ENCODE measurements around the gene GALNT13.
"Not testable (repeated sequence)": the region's sequence is repeated elsewhere in the genome, so short reads cannot be mapped to it uniquely, and the experiment has no call there.

GALNT13 gene

DNA sequence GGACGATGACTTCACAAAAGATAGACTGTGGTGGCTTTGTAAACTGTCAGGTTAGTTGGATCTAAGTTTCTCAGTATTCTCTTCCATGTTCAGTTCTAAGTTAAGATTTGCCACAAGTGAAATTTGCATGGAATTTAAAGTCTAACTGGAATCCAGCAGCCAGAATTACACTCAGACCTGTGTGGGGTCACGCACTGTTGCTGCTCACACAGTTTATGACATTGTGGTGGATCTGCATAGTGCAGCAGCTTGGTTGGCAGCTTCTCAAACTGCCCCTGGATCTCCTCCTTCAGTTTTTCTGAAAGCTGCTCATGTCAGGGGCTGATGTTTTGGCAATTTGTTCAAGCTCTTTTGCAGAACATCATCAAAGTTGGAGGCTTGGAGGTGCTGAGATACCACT lies 598.7 kb downstream of the GALNT13 start:
- no peak overlapping the region for H3K9ac ChIP-seq (ENCODE audit: low read length in 5 of 5)
- peaks cover 0 to 3% (median 0%) of the 10 kb centered on the region in 5 donors for H3K9me3 ChIP-seq (ENCODE audit: control insufficient read depth in 5 of 5, low read length in 5 of 5)
- no peaks in the 10 kb centered on the region for H3K36me3 ChIP-seq (ENCODE audit: control insufficient read depth in 5 of 5, insufficient read depth in 5 of 5, low read length in 5 of 5)
- no peak overlapping the region for H3K27ac ChIP-seq (ENCODE audit: low read depth, low read length)
- H3K4me1 ChIP-seq (ENCODE audit: control insufficient read depth in 5 of 5, insufficient read depth in 5 of 5, low read length in 5 of 5), result no peaks in the 10 kb centered on the region
- H3K27me3 ChIP-seq (ENCODE audit: control insufficient read depth in 5 of 5, insufficient read depth in 4 of 5, low read length in 5 of 5), result no peaks in the 10 kb centered on the region
- no peak overlapping the region for H3K4me3 ChIP-seq (ENCODE audit: low read depth in 1 of 5, low read length in 5 of 5)

DNA sequence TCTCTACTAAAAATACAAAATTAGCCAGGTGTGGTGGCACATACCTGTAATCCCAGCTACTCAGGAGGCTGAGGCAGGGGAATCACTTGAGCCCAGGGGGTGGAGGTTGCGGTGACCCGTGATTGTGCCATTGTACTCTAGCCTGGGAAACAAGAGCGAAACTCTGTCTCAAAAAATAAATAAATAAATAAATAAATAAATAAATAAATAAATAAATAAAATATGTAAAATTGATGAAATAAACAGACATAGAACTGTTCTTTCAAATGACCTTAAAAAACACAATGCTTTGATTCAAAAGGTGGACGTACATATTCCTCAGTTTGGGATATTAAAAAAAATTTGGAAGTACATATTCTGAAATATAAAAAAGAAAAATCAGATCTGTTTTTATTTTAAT lies 599.8 kb downstream of the GALNT13 start:
- H3K4me3 ChIP-seq (ENCODE audit: low read depth in 1 of 5, low read length in 5 of 5), result not testable (repeated sequence)

GRCh38 chr2:154477319-154477718 lies 605.6 kb downstream of the GALNT13 start:
- Histone ChIP-seq H3K27ac (ENCODE audit: low read depth, low read length) (no peak overlapping the region), H3K9me3 (ENCODE audit: control insufficient read depth in 5 of 5, low read length in 5 of 5) (no peaks in the 10 kb centered on the region), H3K4me3 (ENCODE audit: low read depth in 1 of 5, low read length in 5 of 5) (no peak overlapping the region), H3K27me3 (ENCODE audit: control insufficient read depth in 5 of 5, insufficient read depth in 4 of 5, low read length in 5 of 5) (no peaks in the 10 kb centered on the region), H3K9ac (ENCODE audit: low read length in 5 of 5) (no peak overlapping the region), H3K4me1 (ENCODE audit: control insufficient read depth in 5 of 5, insufficient read depth in 5 of 5, low read length in 5 of 5) (no peaks in the 10 kb centered on the region), H3K36me3 (ENCODE audit: control insufficient read depth in 5 of 5, insufficient read depth in 5 of 5, low read length in 5 of 5) (no peaks in the 10 kb centered on the region)

More for the DNA sequence above, 599.8 kb downstream of the GALNT13 start:
- H3K9ac ChIP-seq (ENCODE audit: low read length in 5 of 5); H3K36me3 ChIP-seq (ENCODE audit: control insufficient read depth in 5 of 5, insufficient read depth in 5 of 5, low read length in 5 of 5); H3K27ac ChIP-seq (ENCODE audit: low read depth, low read length); H3K27me3 ChIP-seq (ENCODE audit: control insufficient read depth in 5 of 5, insufficient read depth in 4 of 5, low read length in 5 of 5); H3K9me3 ChIP-seq (ENCODE audit: control insufficient read depth in 5 of 5, low read length in 5 of 5); H3K4me1 ChIP-seq (ENCODE audit: control insufficient read depth in 5 of 5, insufficient read depth in 5 of 5, low read length in 5 of 5): not testable (repeated sequence)

GRCh38 chr2:154480521-154480920 lies 608.8 kb downstream of the GALNT13 start:
- Histone ChIP-seq H3K27me3 (ENCODE audit: control insufficient read depth in 5 of 5, insufficient read depth in 4 of 5, low read length in 5 of 5) (no peaks in the 10 kb centered on the region), H3K9ac (ENCODE audit: low read length in 5 of 5) (no peak overlapping the region), H3K4me3 (ENCODE audit: low read depth in 1 of 5, low read length in 5 of 5) (no peak overlapping the region), H3K27ac (ENCODE audit: low read depth, low read length) (no peak overlapping the region), H3K9me3 (ENCODE audit: control insufficient read depth in 5 of 5, low read length in 5 of 5) (no peaks in the 10 kb centered on the region), H3K36me3 (ENCODE audit: control insufficient read depth in 5 of 5, insufficient read depth in 5 of 5, low read length in 5 of 5) (no peaks in the 10 kb centered on the region), H3K4me1 (ENCODE audit: control insufficient read depth in 5 of 5, insufficient read depth in 5 of 5, low read length in 5 of 5) (no peaks in the 10 kb centered on the region)

- Histone ChIP-seq H3K27ac (ENCODE audit: low read depth, low read length) (no peak overlapping the region), H3K9ac (ENCODE audit: low read length in 5 of 5) (no peak overlapping the region), H3K36me3 (ENCODE audit: control insufficient read depth in 5 of 5, insufficient read depth in 5 of 5, low read length in 5 of 5) (no peaks in the 10 kb centered on the region), H3K4me1 (ENCODE audit: control insufficient read depth in 5 of 5, insufficient read depth in 5 of 5, low read length in 5 of 5) (peaks cover 0 to 1% (median 0%) of the 10 kb centered on the region in 5 donors), H3K4me3 (ENCODE audit: low read depth in 1 of 5, low read length in 5 of 5) (no peak overlapping the region), H3K27me3 (ENCODE audit: control insufficient read depth in 5 of 5, insufficient read depth in 4 of 5, low read length in 5 of 5) (no peaks in the 10 kb centered on the region), H3K9me3 (ENCODE audit: control insufficient read depth in 5 of 5, low read length in 5 of 5) (no peaks in the 10 kb centered on the region)
Observed at GRCh38 chr2:154481336-154481735, 609.6 kb downstream of the GALNT13 start.

GRCh38 chr2:154484338-154485099 lies 612.8 kb downstream of the GALNT13 start:
- Histone ChIP-seq H3K4me3 (ENCODE audit: low read depth in 1 of 5, low read length in 5 of 5) (no peak overlapping the region), H3K9ac (ENCODE audit: low read length in 5 of 5) (no peak overlapping the region), H3K36me3 (ENCODE audit: control insufficient read depth in 5 of 5, insufficient read depth in 5 of 5, low read length in 5 of 5) (no peaks in the 10 kb centered on the region), H3K4me1 (ENCODE audit: control insufficient read depth in 5 of 5, insufficient read depth in 5 of 5, low read length in 5 of 5) (peaks cover 0 to 9% (median 0%) of the 10 kb centered on the region in 5 donors), H3K27me3 (ENCODE audit: control insufficient read depth in 5 of 5, insufficient read depth in 4 of 5, low read length in 5 of 5) (no peaks in the 10 kb centered on the region), H3K27ac (ENCODE audit: low read depth, low read length) (no peak overlapping the region), H3K9me3 (ENCODE audit: control insufficient read depth in 5 of 5, low read length in 5 of 5) (no peaks in the 10 kb centered on the region)

- Histone ChIP-seq H3K9ac (ENCODE audit: low read length in 5 of 5) (no peak overlapping the region), H3K4me3 (ENCODE audit: low read depth in 1 of 5, low read length in 5 of 5) (no peak overlapping the region)
Observed at GRCh38 chr2:154488801-154489200, 617.1 kb downstream of the GALNT13 start.

DNA sequence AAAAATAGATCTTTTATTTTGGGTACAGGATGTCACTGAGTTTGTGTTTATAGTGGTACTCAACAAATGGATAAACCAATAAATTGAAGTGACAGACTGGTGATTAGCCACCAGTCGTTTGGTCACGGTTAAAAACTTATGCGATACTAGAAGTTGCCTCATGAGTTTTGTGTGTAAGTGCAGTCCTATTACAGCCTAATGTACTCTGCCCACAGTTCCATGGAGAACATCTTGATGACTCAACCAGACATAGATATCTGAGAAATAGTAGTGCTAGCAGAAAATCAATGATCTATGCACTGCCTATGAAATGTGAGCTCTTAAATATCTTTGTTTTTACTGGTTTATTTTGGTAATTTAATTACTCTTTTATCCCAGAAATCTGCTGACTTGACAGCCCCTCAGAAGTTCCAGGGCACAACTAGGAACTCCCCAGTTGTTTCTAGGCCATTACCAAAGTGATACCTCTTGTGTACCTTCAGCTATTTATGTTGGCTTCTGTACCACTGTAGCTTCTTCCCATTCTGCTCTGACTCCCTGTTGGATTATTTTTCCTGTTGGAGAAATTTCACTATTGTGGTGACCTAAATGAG lies 617.6 kb downstream of the GALNT13 start:
- Histone ChIP-seq H3K27me3 (ENCODE audit: control insufficient read depth in 5 of 5, insufficient read depth in 4 of 5, low read length in 5 of 5) (no peaks in the 10 kb centered on the region), H3K9ac (ENCODE audit: low read length in 5 of 5) (no peak overlapping the region), H3K36me3 (ENCODE audit: control insufficient read depth in 5 of 5, insufficient read depth in 5 of 5, low read length in 5 of 5) (no peaks in the 10 kb centered on the region), H3K4me3 (ENCODE audit: low read depth in 1 of 5, low read length in 5 of 5) (no peak overlapping the region), H3K9me3 (ENCODE audit: control insufficient read depth in 5 of 5, low read length in 5 of 5) (no peaks in the 10 kb centered on the region), H3K4me1 (ENCODE audit: control insufficient read depth in 5 of 5, insufficient read depth in 5 of 5, low read length in 5 of 5) (peaks cover 0 to 9% (median 0%) of the 10 kb centered on the region in 5 donors), H3K27ac (ENCODE audit: low read depth, low read length) (no peak overlapping the region)

More at GRCh38 chr2:154488801-154489200, 617.1 kb downstream of the GALNT13 start:
- H3K27me3 ChIP-seq (ENCODE audit: control insufficient read depth in 5 of 5, insufficient read depth in 4 of 5, low read length in 5 of 5), result no peaks in the 10 kb centered on the region
- H3K36me3 ChIP-seq (ENCODE audit: control insufficient read depth in 5 of 5, insufficient read depth in 5 of 5, low read length in 5 of 5), result no peaks in the 10 kb centered on the region
- no peak overlapping the region for H3K27ac ChIP-seq (ENCODE audit: low read depth, low read length)
- no peaks in the 10 kb centered on the region for H3K9me3 ChIP-seq (ENCODE audit: control insufficient read depth in 5 of 5, low read length in 5 of 5)
- H3K4me1 ChIP-seq (ENCODE audit: control insufficient read depth in 5 of 5, insufficient read depth in 5 of 5, low read length in 5 of 5), result peaks cover 0 to 9% (median 0%) of the 10 kb centered on the region in 5 donors

DNA sequence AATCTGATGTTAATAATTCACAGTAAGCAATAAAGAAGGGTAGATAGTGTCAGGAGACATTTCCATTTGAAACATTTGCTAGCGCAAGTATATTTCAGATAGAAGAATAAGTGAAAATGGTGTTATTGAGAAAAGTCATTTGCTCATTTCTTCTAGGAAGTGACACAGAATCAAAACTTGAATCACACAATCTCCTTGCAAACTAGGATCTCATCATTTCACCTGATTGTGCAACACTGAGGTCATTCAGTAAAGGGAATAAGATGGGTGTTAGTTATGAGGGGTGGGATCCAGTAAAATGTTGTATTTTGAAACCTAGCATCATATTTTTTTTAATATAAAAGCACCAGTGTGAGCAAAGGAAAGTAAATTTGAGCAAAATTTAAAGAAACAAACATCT lies 618.8 kb downstream of the GALNT13 start:
- H3K4me1 ChIP-seq (ENCODE audit: control insufficient read depth in 5 of 5, insufficient read depth in 5 of 5, low read length in 5 of 5), result peaks cover 0 to 9% (median 0%) of the 10 kb centered on the region in 5 donors
- no peak overlapping the region for H3K9ac ChIP-seq (ENCODE audit: low read length in 5 of 5)
- no peak overlapping the region for H3K4me3 ChIP-seq (ENCODE audit: low read depth in 1 of 5, low read length in 5 of 5)
- H3K27me3 ChIP-seq (ENCODE audit: control insufficient read depth in 5 of 5, insufficient read depth in 4 of 5, low read length in 5 of 5), result no peaks in the 10 kb centered on the region
- H3K36me3 ChIP-seq (ENCODE audit: control insufficient read depth in 5 of 5, insufficient read depth in 5 of 5, low read length in 5 of 5), result no peaks in the 10 kb centered on the region
- H3K27ac ChIP-seq (ENCODE audit: low read depth, low read length), result no peak overlapping the region
- H3K9me3 ChIP-seq (ENCODE audit: control insufficient read depth in 5 of 5, low read length in 5 of 5), result no peaks in the 10 kb centered on the region

- Histone ChIP-seq H3K27me3 (ENCODE audit: control insufficient read depth in 5 of 5, insufficient read depth in 4 of 5, low read length in 5 of 5) (no peaks in the 10 kb centered on the region), H3K4me1 (ENCODE audit: control insufficient read depth in 5 of 5, insufficient read depth in 5 of 5, low read length in 5 of 5) (no peaks in the 10 kb centered on the region), H3K27ac (ENCODE audit: low read depth, low read length) (no peak overlapping the region), H3K9ac (ENCODE audit: low read length in 5 of 5) (no peak overlapping the region), H3K9me3 (ENCODE audit: control insufficient read depth in 5 of 5, low read length in 5 of 5) (no peaks in the 10 kb centered on the region), H3K4me3 (ENCODE audit: low read depth in 1 of 5, low read length in 5 of 5) (no peak overlapping the region), H3K36me3 (ENCODE audit: control insufficient read depth in 5 of 5, insufficient read depth in 5 of 5, low read length in 5 of 5) (no peaks in the 10 kb centered on the region)
Observed at GRCh38 chr2:154495455-154495868, 623.7 kb downstream of the GALNT13 start.
